GM11168 (cell line): ENCODE measurements around the gene PRKAG2.
"Not testable (repeated sequence)": the region's sequence is repeated elsewhere in the genome, so short reads cannot be mapped to it uniquely, and the experiment has no call there.

Source experiments
- in situ Hi-C: fragments of 300-500 bp; cut with MboI; formaldehyde crosslinking; loops from one replicate; pipeline ENCODE4 v1.12.0; 2022; ENCODE audit warnings: low sequenced_read_pairs; ENCODE audit not compliant: unreplicated experiment

The PRKAG2 gene

GRCh38 chr7:151854720-151855071, 22.2 kb downstream of the PRKAG2 start:
- in situ Hi-C loops: no loop called here

GRCh38 chr7:151853896-151854719, 22.8 kb downstream of the PRKAG2 start:
- in situ Hi-C loops: no loop called here

GRCh38 chr7:151852486-151853396, 24.2 kb downstream of the PRKAG2 start:
- in situ Hi-C loops: no loop called here

- in situ Hi-C loops: no loop called here
Observed at GRCh38 chr7:151851782-151852181, 25.1 kb downstream of the PRKAG2 start.

GRCh38 chr7:151851145-151851751, 25.7 kb downstream of the PRKAG2 start:
- in situ Hi-C loops: no loop called here

- in situ Hi-C loops: no loop called here
Observed at GRCh38 chr7:151850491-151851124, 26.3 kb downstream of the PRKAG2 start.

GRCh38 chr7:151849879-151850260, 27.0 kb downstream of the PRKAG2 start:
- in situ Hi-C loops: no loop called here

GRCh38 chr7:151849008-151849878, 27.7 kb downstream of the PRKAG2 start:
- in situ Hi-C loops: no loop called here

GRCh38 chr7:151847681-151848081, 29.2 kb downstream of the PRKAG2 start:
- in situ Hi-C loops: no loop called here

- in situ Hi-C loops: no loop called here
Observed at GRCh38 chr7:151847136-151847535, 29.8 kb downstream of the PRKAG2 start.

- in situ Hi-C loops: no loop called here
Observed at GRCh38 chr7:151845412-151846205, 31.3 kb downstream of the PRKAG2 start.

GRCh38 chr7:151844825-151845200, 32.1 kb downstream of the PRKAG2 start:
- in situ Hi-C loops: no loop called here

GRCh38 chr7:151844071-151844824, 32.7 kb downstream of the PRKAG2 start:
- in situ Hi-C loops: no loop called here

- in situ Hi-C loops: no loop called here
Observed at GRCh38 chr7:151843181-151843580, 33.7 kb downstream of the PRKAG2 start.

GRCh38 chr7:151841395-151842051, 35.4 kb downstream of the PRKAG2 start:
- in situ Hi-C loops: not testable (repeated sequence)

- in situ Hi-C loops: no loop called here
Observed at GRCh38 chr7:151840088-151840910, 36.6 kb downstream of the PRKAG2 start.

- in situ Hi-C loops: no loop called here
Observed at GRCh38 chr7:151839451-151839921, 37.4 kb downstream of the PRKAG2 start.
